Measurements from ENCODE around the gene TRIM3.

Gene TRIM3

GRCh38 chr11:6401464-6401863 lies 72.3 kb downstream of the TRIM3 start:
- no peak for DNase-seq (ENCODE audit: low spot score)

- no peak for DNase-seq (ENCODE audit: low spot score)
These were observed 73.1 kb downstream of the TRIM3 start for GRCh38 chr11:6400431-6401345.

Data from kidney capillary endothelial cell (primary cell).